Measurements from ENCODE around the gene CPEB4. TPM values are rescaled to one million over a fixed set of nuclear protein-coding genes. Genes with fewer than 3 reads are reported as not detected.

Gene CPEB4
- total RNA-seq, 1 experiment from 2014 or later = 27.7 TPM

- Histone ChIP-seq H3K27me3 (ENCODE audit: control insufficient read depth, insufficient read depth, low read length) (no peaks in the 10 kb centered on the region), H3K9me3 (ENCODE audit: control insufficient read depth, insufficient read depth, low read depth, low read length) (no peaks in the 10 kb centered on the region), H3K27ac (ENCODE audit: low read length) (no peak overlapping the region), H3K4me1 (ENCODE audit: control insufficient read depth, insufficient read depth, low read length) (no peaks in the 10 kb centered on the region), H3K36me3 (ENCODE audit: control insufficient read depth, insufficient read depth, low read length) (no peaks in the 10 kb centered on the region), H3K4me3 (ENCODE audit: low read depth in 2 of 2, low read length in 2 of 2) (no peak overlapping the region)
- ChIA-PET POLR2A (no interaction called here), CTCF (interaction anchor here (0.8 kb wide), 1 partner anchor 23 kb away, joined by 4 read pairs; no protein-coding TSS in a partner anchor)
- intact Hi-C loops (cut with micrococcal nuclease; ENCODE audit: unreplicated experiment) = no loop called here
- ATAC-seq = no peak
- no peak for TF ChIP-seq POLR2AphosphoS5 (IDR thresholded peaks at IDR 0.05; ENCODE audit: low read depth, low read length)
- no peak for TF ChIP-seq CTCF (IDR thresholded peaks at IDR 0.05)
- no peak for TF ChIP-seq REST (IDR thresholded peaks at IDR 0.05; ENCODE audit: insufficient read depth in 1 of 2, low read depth in 2 of 2, low read length in 1 of 2)
- TF ChIP-seq TCF7L2 (IDR thresholded peaks at IDR 0.05; ENCODE audit: low read depth, low read length) = no peak
- no peak for TF ChIP-seq SIN3A (IDR thresholded peaks at IDR 0.05; ENCODE audit: borderline replicate concordance, insufficient read depth, low read depth, low read length)
- DNase-seq (ENCODE audit: low read depth, low spot score) = no peak
- in situ Hi-C loops (cut with HindIII; ENCODE audit: low pct_unique_long_range_greater_than_20kb, low sequenced_read_pairs) = no loop called here
- no TSS peak for BruUV-seq (replicated peaks)
Measured at GRCh38 chr5:173858021-173858669, 30.0 kb upstream of the CPEB4 start.

- in situ Hi-C loops (cut with HindIII; ENCODE audit: low pct_unique_long_range_greater_than_20kb, low sequenced_read_pairs) (no loop called here), intact Hi-C loops (cut with micrococcal nuclease; ENCODE audit: unreplicated experiment) (no loop called here)
- TF ChIP-seq REST (IDR thresholded peaks at IDR 0.05; ENCODE audit: insufficient read depth in 1 of 2, low read depth in 2 of 2, low read length in 1 of 2) (no peak), TCF7L2 (IDR thresholded peaks at IDR 0.05; ENCODE audit: low read depth, low read length) (no peak), SIN3A (IDR thresholded peaks at IDR 0.05; ENCODE audit: borderline replicate concordance, insufficient read depth, low read depth, low read length) (no peak), POLR2AphosphoS5 (IDR thresholded peaks at IDR 0.05; ENCODE audit: low read depth, low read length) (no peak), CTCF (IDR thresholded peaks at IDR 0.05) (no peak)
- H3K27ac ChIP-seq (ENCODE audit: low read length) = no peak overlapping the region
- no peaks in the 10 kb centered on the region for H3K27me3 ChIP-seq (ENCODE audit: control insufficient read depth, insufficient read depth, low read length)
- H3K4me1 ChIP-seq (ENCODE audit: control insufficient read depth, insufficient read depth, low read length) = no peaks in the 10 kb centered on the region
- H3K4me3 ChIP-seq (ENCODE audit: low read depth in 2 of 2, low read length in 2 of 2) = no peak overlapping the region
- no TSS peak for BruUV-seq (replicated peaks)
- ATAC-seq = no peak
- H3K9me3 ChIP-seq (ENCODE audit: control insufficient read depth, insufficient read depth, low read depth, low read length) = no peaks in the 10 kb centered on the region
- ChIA-PET POLR2A (no interaction called here), CTCF (no interaction called here)
- no peak for DNase-seq (ENCODE audit: low read depth, low spot score)
- no peaks in the 10 kb centered on the region for H3K36me3 ChIP-seq (ENCODE audit: control insufficient read depth, insufficient read depth, low read length)
Measured at GRCh38 chr5:173858670-173859407, 29.3 kb upstream of the CPEB4 start.

Measured in Panc1 (cell line).